GM18499 (cell line): Measurements from ENCODE around the gene NAALADL1.

Experiments used
- ATAC-seq: cut with Tn5 transposase; IDR thresholded peaks from one replicate; pipeline ENCODE4 v1.9.1; 2021; ENCODE audit warnings: moderate number of reproducible peaks; ENCODE audit not compliant: insufficient read depth, unreplicated experiment

NAALADL1 gene, protein sequence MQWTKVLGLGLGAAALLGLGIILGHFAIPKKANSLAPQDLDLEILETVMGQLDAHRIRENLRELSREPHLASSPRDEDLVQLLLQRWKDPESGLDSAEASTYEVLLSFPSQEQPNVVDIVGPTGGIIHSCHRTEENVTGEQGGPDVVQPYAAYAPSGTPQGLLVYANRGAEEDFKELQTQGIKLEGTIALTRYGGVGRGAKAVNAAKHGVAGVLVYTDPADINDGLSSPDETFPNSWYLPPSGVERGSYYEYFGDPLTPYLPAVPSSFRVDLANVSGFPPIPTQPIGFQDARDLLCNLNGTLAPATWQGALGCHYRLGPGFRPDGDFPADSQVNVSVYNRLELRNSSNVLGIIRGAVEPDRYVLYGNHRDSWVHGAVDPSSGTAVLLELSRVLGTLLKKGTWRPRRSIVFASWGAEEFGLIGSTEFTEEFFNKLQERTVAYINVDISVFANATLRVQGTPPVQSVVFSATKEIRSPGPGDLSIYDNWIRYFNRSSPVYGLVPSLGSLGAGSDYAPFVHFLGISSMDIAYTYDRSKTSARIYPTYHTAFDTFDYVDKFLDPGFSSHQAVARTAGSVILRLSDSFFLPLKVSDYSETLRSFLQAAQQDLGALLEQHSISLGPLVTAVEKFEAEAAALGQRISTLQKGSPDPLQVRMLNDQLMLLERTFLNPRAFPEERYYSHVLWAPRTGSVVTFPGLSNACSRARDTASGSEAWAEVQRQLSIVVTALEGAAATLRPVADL

DNA sequence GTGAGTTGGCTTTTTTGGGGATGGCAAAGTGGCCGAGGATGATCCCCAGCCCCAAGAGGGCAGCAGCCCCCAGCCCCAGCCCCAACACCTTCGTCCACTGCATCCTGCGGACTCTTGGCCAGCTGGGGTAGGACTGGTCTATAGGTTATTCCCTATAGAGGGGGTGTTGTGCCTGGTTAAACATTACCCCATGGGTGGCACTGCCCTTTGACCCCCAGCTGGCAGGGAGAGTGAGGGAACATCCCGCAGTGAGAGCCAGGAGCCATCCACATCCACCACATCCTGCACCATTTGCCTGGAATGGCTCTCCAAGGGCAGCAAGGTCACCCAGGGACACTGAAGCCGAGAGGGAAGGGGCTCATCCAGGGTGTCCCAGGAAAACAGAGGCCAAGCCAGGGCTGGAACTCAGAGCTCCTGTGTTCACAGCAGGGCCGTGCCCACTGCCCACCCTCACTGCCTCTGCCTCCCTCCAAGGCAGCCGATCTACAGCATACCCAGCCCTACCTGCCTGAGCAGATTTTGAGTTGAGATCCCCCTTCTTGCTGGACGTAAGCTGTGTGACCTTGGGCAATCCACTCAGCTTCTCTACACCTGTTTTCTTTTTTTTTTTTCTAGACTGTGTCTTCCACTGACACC lies at the start of gene NAALADL1:
TSS of gene NAALADL1 (minus strand) at position 135 of the 636 bp plus-strand sequence. CDS start at position 103, 32 bp downstream.
- ATAC-seq: no peak

DNA sequence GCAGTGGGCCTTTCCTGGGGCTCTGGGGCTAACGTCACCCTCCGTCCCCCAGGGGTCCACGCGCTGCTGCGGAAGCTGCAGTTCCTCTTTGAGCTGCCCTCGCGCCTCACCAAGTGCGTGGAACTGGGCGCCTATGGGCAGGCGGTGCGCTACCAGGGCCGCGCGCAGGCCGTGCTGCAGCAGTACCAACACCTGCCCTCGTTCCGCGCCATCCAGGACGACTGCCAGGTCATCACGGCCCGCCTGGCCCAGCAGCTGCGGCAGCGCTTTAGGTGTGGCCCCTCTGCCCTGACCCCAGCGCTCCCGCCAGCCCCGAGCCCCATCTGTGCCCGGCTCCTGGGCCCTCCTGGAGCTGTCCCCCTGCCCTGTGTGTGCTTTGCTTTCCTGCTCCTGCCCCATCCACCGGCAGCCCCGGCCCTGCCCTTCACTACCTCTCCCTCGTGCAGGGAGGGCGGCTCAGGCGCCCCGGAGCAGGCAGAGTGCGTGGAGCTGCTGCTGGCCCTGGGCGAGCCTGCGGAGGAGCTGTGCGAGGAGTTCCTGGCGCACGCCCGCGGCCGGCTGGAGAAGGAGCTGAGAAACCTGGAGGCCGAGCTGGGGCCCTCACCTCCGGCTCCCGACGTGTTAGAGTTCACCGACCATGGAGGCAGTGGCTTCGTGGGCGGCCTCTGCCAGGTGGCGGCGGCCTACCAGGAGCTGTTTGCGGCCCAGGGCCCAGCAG lies 49.6 kb upstream of the NAALADL1 start:
- ATAC-seq: no peak

DNA sequence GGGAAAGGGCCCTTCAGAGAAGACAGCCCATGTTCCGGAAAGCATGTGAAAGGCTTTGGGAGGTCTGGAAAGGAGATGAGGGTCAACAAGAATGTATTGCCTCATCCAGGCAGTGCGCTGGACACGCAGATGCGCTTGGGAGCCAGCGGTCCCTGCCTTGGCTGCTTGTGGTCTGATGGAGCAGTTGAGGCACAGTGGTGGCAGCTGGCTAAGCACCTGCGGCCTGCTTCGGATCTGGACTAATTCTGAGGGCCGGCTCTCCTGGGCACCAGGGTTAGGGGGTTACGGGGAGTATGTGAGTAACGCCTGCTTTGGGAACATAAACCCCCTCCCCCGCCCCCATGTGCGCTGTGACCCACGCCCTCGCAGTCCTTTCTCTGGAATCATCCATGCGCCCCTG lies 48.7 kb upstream of the NAALADL1 start:
- no peak for ATAC-seq

GRCh38 chr11:65104628-65105027 lies 46.3 kb upstream of the NAALADL1 start:
- no peak for ATAC-seq

GRCh38 chr11:65103476-65103875 lies 45.1 kb upstream of the NAALADL1 start:
- no peak for ATAC-seq

DNA sequence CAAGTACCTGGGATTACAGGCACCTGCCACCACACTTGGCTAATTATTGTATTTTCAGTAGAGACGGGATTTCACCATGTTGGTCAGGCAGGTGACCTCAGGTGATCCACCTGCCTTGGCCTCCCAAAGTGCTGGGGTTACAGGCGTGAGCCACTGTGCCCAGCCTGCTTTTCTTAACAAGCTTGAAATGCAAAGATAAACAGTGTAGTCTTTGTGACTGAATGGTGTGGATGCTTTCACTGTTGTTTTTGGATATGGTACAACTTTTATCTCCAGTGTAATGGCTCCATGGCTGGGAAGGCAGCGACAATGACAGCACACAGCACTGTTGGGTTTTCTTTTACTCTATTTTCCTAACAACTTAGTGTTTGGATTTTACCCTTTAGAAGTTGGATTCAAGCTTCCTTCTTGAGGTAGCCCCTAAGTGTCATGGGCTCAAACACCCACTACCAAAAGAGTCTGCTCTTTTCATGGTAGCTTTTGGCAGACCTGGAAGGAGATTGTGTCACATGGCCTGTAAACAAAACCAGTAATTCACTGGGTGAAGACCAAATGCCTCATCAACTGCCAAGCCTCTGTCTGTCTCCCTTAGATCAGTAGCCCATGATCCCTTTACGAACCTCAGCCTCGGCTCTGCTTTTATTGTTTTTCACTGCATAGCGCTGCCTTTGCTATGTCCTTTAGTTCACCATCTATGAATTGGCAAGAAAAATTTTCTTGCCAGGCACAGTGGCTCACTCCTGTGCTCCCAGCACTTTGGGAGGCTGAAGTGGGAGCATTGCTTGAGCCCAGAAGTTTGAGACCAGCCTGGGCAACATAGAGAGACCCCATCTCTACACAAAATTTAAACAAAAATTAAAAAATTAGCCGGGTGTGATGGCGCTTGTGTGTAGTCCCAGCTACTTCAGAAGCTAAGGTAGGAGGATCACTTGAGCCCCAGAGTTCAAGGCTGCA lies 44.1 kb upstream of the NAALADL1 start:
- ATAC-seq: no peak

- no peak for ATAC-seq
Observed at GRCh38 chr11:65100674-65101350, 42.5 kb upstream of the NAALADL1 start.

DNA sequence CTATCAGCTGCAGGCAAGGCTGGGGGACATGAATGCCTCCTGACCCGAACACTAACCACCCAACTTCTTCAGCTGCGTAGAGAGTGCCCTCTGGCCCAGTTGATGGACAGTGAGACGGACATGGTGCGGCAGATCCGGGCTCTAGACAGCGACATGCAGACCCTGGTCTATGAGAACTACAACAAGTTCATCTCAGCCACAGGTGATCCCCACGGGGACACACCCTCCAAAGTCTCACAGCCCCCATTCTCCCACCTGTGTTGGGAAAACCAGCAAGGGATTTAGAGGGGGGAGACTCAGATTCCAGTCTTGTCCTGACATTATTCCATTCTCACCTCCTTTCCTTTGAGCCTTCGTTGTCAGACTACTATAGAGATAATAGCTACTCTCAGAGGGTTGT lies 38.6 kb upstream of the NAALADL1 start:
- ATAC-seq: no peak

GRCh38 chr11:65095974-65096806 lies 37.8 kb upstream of the NAALADL1 start, which contains the start of gene VPS51:
VPS51 (plus strand) TSS chr11:65096214; CDS start chr11:65096251, 37 bp downstream.
- peak; percentile 51 for ATAC-seq

GRCh38 chr11:65095427-65095826 lies 37.1 kb upstream of the NAALADL1 start:
- no peak for ATAC-seq

- ATAC-seq: no peak
Observed at GRCh38 chr11:65090628-65091027, 32.3 kb upstream of the NAALADL1 start.

DNA sequence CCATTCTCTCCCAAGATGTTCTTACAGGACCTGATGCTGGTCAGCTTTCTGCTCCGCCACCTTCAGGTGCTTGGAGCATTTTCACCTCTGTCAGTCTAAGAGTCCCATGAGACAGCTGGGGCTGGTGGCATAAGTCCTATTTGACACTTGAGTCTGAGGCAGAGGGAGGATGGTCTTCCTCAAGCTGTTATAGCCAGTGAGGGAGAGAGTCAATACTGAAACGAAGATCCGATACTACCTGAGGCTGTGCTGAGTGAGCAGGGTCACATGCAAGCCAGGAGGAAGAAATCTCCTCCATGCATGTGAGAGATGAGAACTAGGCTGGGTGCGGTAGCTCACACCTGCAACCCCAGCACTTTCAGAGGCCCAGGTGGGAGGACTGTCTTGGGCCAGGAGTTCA lies 31.3 kb upstream of the NAALADL1 start:
- ATAC-seq: no peak

DNA sequence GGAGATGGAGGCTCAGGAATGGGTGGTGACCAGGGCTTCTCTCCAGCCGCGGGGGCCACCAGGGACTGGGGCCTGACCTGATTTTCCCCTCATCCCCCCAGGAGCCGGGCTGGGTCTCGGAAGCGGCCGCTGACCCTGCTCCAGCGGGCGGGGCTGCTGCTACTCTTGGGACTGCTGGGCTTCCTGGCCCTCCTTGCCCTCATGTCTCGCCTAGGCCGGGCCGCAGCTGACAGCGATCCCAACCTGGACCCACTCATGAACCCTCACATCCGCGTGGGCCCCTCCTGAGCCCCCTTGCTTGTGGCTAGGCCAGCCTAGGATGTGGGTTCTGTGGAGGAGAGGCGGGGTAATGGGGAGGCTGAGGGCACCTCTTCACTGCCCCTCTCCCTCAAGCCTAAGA lies 29.5 kb upstream of the NAALADL1 start:
- no peak for ATAC-seq

GRCh38 chr11:65087216-65087615 lies 28.9 kb upstream of the NAALADL1 start:
- no peak for ATAC-seq

DNA sequence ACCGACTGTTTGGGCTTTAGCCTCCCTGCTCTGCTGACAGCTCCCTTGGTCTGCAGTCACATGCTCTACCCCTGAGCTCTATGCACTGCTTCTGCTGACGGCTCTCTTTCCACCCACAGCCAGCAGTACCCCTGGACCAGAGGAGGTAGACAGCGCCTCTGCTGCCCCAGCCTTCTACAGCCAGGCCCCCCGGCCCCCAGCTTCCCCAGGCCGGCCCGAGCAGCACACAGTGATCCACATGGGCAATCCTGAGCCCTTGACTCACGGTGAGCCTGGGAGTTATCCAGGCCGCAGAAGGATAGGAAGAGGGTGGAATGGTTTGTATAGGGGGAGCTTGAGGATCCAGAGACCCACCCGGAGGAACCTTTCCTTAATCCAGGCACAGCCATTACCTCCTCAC lies 28.5 kb upstream of the NAALADL1 start:
- ATAC-seq: no peak

GRCh38 chr11:65085446-65085845 lies 27.1 kb upstream of the NAALADL1 start:
- no peak for ATAC-seq

DNA sequence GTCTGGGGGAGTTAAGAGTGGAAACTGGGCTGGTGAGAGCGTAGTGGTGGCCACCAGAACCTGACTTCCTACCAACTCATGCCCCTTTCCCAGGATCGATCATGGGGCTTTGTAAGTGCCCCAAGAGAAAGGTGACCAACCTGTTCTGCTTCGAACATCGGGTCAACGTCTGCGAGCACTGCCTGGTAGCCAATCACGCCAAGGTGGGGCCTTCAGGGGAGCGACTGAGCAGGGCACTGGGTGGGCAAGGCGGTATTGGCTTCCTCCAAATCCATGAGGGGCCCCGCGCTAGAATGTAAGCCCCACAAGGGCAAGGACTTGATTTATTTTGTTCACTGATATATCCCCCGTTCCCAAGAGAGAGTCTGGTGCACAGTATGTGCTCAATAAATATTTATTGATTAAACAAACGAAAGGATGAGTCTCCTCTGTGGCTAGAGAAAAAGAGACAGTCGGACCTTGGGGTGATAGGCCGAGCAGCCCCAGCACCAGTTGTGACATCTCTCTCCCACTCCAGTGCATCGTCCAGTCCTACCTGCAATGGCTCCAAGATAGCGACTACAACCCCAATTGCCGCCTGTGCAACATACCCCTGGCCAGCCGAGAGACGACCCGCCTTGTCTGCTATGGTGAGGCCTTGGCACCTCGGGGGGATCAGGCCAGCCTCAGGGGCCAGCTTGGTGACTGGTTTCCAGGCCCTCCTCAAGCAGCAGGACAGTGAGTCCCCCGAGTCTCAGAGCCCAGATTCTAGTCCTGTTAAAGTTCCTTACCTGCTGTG lies 26.4 kb upstream of the NAALADL1 start:
- no peak for ATAC-seq
